ENCODE measurements around the gene KLHL36.
"Not testable (repeated sequence)": the region's sequence is repeated elsewhere in the genome, so short reads cannot be mapped to it uniquely, and the experiment has no call there.

Gene KLHL36

GRCh38 chr16:84667600-84668309 lies 19.4 kb downstream of the KLHL36 start:
- no peak for DNase-seq (ENCODE audit: low read depth, low spot score)

GRCh38 chr16:84670063-84670462 lies 21.8 kb downstream of the KLHL36 start:
- DNase-seq (ENCODE audit: low read depth, low spot score), result no peak

- DNase-seq (ENCODE audit: low read depth, low spot score), result peak; percentile 80
Observed at GRCh38 chr16:84672276-84673202, 24.2 kb downstream of the KLHL36 start.

- DNase-seq (ENCODE audit: low read depth, low spot score), result no peak
Observed at GRCh38 chr16:84673203-84673535, 24.9 kb downstream of the KLHL36 start.

GRCh38 chr16:84673561-84673960 lies 25.2 kb downstream of the KLHL36 start:
- no peak for DNase-seq (ENCODE audit: low read depth, low spot score)

- DNase-seq (ENCODE audit: low read depth, low spot score), result no peak
Observed at GRCh38 chr16:84675423-84675822, 27.1 kb downstream of the KLHL36 start.

- DNase-seq (ENCODE audit: low read depth, low spot score), result no peak
Observed at GRCh38 chr16:84675884-84676283, 27.6 kb downstream of the KLHL36 start.

GRCh38 chr16:84677017-84677803 lies 28.9 kb downstream of the KLHL36 start:
- DNase-seq (ENCODE audit: low read depth, low spot score), result no peak

GRCh38 chr16:84677849-84678248 lies 29.5 kb downstream of the KLHL36 start:
- DNase-seq (ENCODE audit: low read depth, low spot score), result no peak

- DNase-seq (ENCODE audit: low read depth, low spot score), result no peak
Observed at GRCh38 chr16:84678541-84678940, 30.2 kb downstream of the KLHL36 start.

- no peak for DNase-seq (ENCODE audit: low read depth, low spot score)
Observed at GRCh38 chr16:84680165-84680842, 32.0 kb downstream of the KLHL36 start.

- DNase-seq (ENCODE audit: low read depth, low spot score), result no peak
Observed at GRCh38 chr16:84680843-84681629, 32.7 kb downstream of the KLHL36 start.

- peak; percentile 34 for DNase-seq (ENCODE audit: low read depth, low spot score)
Observed at GRCh38 chr16:84683691-84684591, 35.6 kb downstream of the KLHL36 start.

- no peak for DNase-seq (ENCODE audit: low read depth, low spot score)
Observed at GRCh38 chr16:84684592-84684965, 36.3 kb downstream of the KLHL36 start.

- DNase-seq (ENCODE audit: low read depth, low spot score), result no peak
Observed at GRCh38 chr16:84685210-84685609, 36.9 kb downstream of the KLHL36 start.

- DNase-seq (ENCODE audit: low read depth, low spot score), result no peak
Observed at GRCh38 chr16:84686707-84687298, 38.5 kb downstream of the KLHL36 start.

- DNase-seq (ENCODE audit: low read depth, low spot score), result peak; percentile 79
Observed at GRCh38 chr16:84687715-84688114, 39.4 kb downstream of the KLHL36 start.

GRCh38 chr16:84688163-84688562 lies 39.9 kb downstream of the KLHL36 start:
- DNase-seq (ENCODE audit: low read depth, low spot score), result not testable (repeated sequence)

- DNase-seq (ENCODE audit: low read depth, low spot score), result peak; percentile 61
Observed at GRCh38 chr16:84689111-84689510, 40.8 kb downstream of the KLHL36 start.
